ENCODE data around the gene LSM10. TPM values are rescaled to one million over a fixed set of nuclear protein-coding genes. Genes with fewer than 3 reads are reported as not detected.

The LSM10 gene
- 10 to 100 TPM; 48.9 to 63.8 TPM for total RNA-seq

- ATAC-seq, result peak; percentile 89
- CTCF ChIA-PET, result interaction anchor here (0.8 to 5.4 kb wide), 8 partner anchors 10 to 236 kb away, joined by 3 to 49 read pairs (median 5); partner anchors contain the start of gene SH3D21
Measured at GRCh38 chr1:36397378-36398230, at the start of gene LSM10. LSM10 (minus strand) TSS chr1:36397908; CDS start chr1:36394129, 3,779 bp downstream.

DNA sequence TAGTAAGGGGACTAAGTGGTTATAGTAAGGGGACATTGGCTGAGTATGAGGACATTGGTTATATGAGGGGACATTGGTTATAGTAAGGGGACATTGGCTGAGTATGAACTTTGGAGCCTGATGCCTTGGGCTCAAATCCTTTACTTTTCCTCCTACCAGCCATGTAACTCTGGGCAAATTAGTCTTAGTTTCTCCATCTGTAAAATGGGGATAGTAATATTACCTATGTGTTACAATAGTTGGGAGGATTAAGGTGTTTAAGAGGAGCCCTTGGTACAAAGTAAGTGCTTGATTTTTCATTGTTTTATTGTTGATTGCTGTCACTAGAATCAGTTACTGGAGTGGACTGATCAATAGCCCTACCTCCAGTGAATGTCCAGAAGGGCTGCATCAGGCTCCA, 49.7 kb upstream of the LSM10 start:
- CTCF ChIA-PET, result interaction anchor here (0.8 kb wide), 1 partner anchor 19 kb away, joined by 3 read pairs; no protein-coding TSS in a partner anchor

More at GRCh38 chr1:36397378-36398230, at the start of gene LSM10:
- peaks cover 16% of the 10 kb centered on the region for H3K36me3 Mint-ChIP-seq
- peaks cover 52% of the 10 kb centered on the region for H3K4me1 Mint-ChIP-seq
- peak; percentile 95 for DNase-seq
- H3K27ac Mint-ChIP-seq, result peak within 1 kb of the TSS; percentile 96
- H3K27me3 Mint-ChIP-seq, result no peaks in the 10 kb centered on the region
- no peaks in the 10 kb centered on the region for H3K9me3 Mint-ChIP-seq (ENCODE audit: low read depth)
- peak within 1 kb of the TSS; percentile 90 for H3K4me3 Mint-ChIP-seq

DNA sequence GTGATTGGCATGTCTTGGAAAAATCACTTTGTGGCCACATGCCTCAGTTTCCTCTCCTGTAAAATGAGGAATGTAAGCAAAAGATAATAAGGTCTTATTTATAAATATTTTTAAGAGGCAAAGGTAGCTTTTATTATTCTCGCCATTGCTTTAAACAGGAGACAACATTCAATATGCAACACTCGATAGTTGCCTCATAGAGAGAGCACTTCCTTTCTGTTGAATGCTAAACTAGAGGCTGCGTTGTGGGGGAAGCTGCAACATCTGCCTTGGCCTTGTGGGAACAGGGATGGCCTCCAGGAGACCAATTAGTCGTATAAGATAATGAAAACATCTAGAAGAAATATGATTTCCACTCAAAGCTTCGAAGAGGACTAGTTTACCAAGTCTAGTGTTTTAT, 49.0 kb upstream of the LSM10 start:
- no peaks in the 10 kb centered on the region for H3K9me3 Mint-ChIP-seq (ENCODE audit: low read depth)
- no peaks in the 10 kb centered on the region for H3K27me3 Mint-ChIP-seq
- no peak overlapping the region for H3K27ac Mint-ChIP-seq
- H3K4me3 Mint-ChIP-seq, result no peak overlapping the region
- no peak for ATAC-seq
- H3K36me3 Mint-ChIP-seq, result no peaks in the 10 kb centered on the region
- peaks cover 23% of the 10 kb centered on the region for H3K4me1 Mint-ChIP-seq
- CTCF ChIA-PET, result interaction anchor here (0.7 to 0.9 kb wide), 3 partner anchors 20 to 1040 kb away, joined by 3 read pairs; no protein-coding TSS in a partner anchor
- no peak for DNase-seq

More for the DNA sequence above, 49.7 kb upstream of the LSM10 start:
- Mint-ChIP-seq H3K27ac (no peak overlapping the region), H3K4me3 (no peak overlapping the region), H3K4me1 (peaks cover 25% of the 10 kb centered on the region), H3K9me3 (ENCODE audit: low read depth) (no peaks in the 10 kb centered on the region), H3K36me3 (no peaks in the 10 kb centered on the region), H3K27me3 (no peaks in the 10 kb centered on the region)
- DNase-seq, result no peak
- ATAC-seq, result no peak

- Mint-ChIP-seq H3K27me3 (no peaks in the 10 kb centered on the region), H3K27ac (no peak overlapping the region), H3K36me3 (no peaks in the 10 kb centered on the region), H3K9me3 (ENCODE audit: low read depth) (no peaks in the 10 kb centered on the region), H3K4me3 (no peak overlapping the region), H3K4me1 (peaks cover 18% of the 10 kb centered on the region)
- ATAC-seq (no peak), DNase-seq (peak; percentile 54)
- CTCF ChIA-PET, result interaction anchor here (0.7 to 0.9 kb wide), 2 partner anchors 33 to 1041 kb away, joined by 3 read pairs; no protein-coding TSS in a partner anchor
Measured at GRCh38 chr1:36446271-36446670, 48.6 kb upstream of the LSM10 start.

GRCh38 chr1:36443297-36443696, 45.6 kb upstream of the LSM10 start:
- Mint-ChIP-seq H3K36me3 (no peaks in the 10 kb centered on the region), H3K27me3 (peaks cover 3% of the 10 kb centered on the region), H3K4me1 (peaks cover 7% of the 10 kb centered on the region), H3K27ac (no peak overlapping the region), H3K9me3 (ENCODE audit: low read depth) (no peaks in the 10 kb centered on the region), H3K4me3 (no peak overlapping the region)
- no peak for ATAC-seq
- DNase-seq, result no peak
- CTCF ChIA-PET, result interaction anchor here (1.1 kb wide), 1 partner anchor 8 kb away, joined by 3 read pairs; no protein-coding TSS in a partner anchor

DNA sequence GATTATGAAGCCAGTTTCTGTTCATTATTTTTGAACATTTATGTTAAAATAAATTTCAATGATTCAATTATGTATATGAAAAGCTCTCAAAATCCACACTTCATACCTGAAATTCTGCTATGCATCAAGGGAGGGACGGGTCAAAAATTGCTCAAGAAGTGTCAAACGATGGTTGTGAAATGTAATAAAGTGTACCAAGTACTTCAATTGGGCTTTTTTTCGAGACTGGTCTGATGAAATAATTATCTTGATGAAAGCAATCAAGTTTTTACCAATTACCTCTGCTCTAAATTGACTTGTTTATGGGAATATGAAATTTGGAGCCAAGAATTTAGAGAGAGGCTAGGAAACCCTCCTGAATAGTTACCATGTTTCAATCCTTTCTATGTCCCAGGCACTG, 44.6 kb upstream of the LSM10 start:
- Mint-ChIP-seq H3K36me3 (no peaks in the 10 kb centered on the region), H3K27me3 (peaks cover 3% of the 10 kb centered on the region), H3K4me3 (no peak overlapping the region), H3K27ac (no peak overlapping the region), H3K9me3 (ENCODE audit: low read depth) (no peaks in the 10 kb centered on the region), H3K4me1 (peaks cover 7% of the 10 kb centered on the region)
- CTCF ChIA-PET, result no interaction called here
- no peak for ATAC-seq
- DNase-seq, result no peak

DNA sequence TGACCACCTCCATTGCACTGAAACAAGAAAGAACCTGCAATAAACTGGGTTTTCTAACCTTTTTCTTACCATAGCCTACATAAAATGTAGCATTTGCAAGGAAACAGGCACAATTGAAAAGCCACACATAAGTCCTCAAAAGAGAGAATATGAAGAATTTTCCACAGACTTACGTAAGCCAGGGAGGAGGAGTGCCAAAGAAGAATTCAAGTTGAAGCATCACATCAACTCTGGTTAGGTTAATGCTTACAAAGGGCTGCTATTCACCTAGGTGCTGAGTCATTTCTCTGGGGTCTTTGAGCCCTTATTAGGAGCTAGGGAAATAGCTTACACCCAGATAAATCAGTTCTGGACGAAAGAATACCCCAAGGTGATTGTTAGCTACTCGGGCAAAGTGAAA, 42.9 kb upstream of the LSM10 start:
- Mint-ChIP-seq H3K4me3 (no peak overlapping the region), H3K27ac (no peak overlapping the region), H3K4me1 (peaks cover 5% of the 10 kb centered on the region), H3K36me3 (no peaks in the 10 kb centered on the region), H3K9me3 (ENCODE audit: low read depth) (no peaks in the 10 kb centered on the region), H3K27me3 (peaks cover 3% of the 10 kb centered on the region)
- CTCF ChIA-PET, result interaction anchor here (1.0 kb wide), 1 partner anchor 19 kb away, joined by 3 read pairs; no protein-coding TSS in a partner anchor
- DNase-seq, result no peak
- ATAC-seq, result no peak

- H3K4me1 Mint-ChIP-seq, result peaks cover 5% of the 10 kb centered on the region
- DNase-seq (no peak), ATAC-seq (no peak)
- H3K4me3 Mint-ChIP-seq, result no peak overlapping the region
- H3K9me3 Mint-ChIP-seq (ENCODE audit: low read depth), result no peaks in the 10 kb centered on the region
- H3K36me3 Mint-ChIP-seq, result no peaks in the 10 kb centered on the region
- H3K27me3 Mint-ChIP-seq, result peaks cover 3% of the 10 kb centered on the region
- CTCF ChIA-PET, result interaction anchor here (1.0 kb wide), 1 partner anchor 18 kb away, joined by 3 read pairs; no protein-coding TSS in a partner anchor
- H3K27ac Mint-ChIP-seq, result no peak overlapping the region
Measured at GRCh38 chr1:36440044-36440443, 42.3 kb upstream of the LSM10 start.

- Mint-ChIP-seq H3K4me3 (no peak overlapping the region), H3K27ac (no peak overlapping the region), H3K4me1 (peaks cover 5% of the 10 kb centered on the region), H3K27me3 (peaks cover 3% of the 10 kb centered on the region), H3K36me3 (no peaks in the 10 kb centered on the region), H3K9me3 (ENCODE audit: low read depth) (no peaks in the 10 kb centered on the region)
- ATAC-seq (no peak), DNase-seq (no peak)
- CTCF ChIA-PET, result interaction anchor here (0.6 kb wide), 1 partner anchor 167 kb away, joined by 3 read pairs; no protein-coding TSS in a partner anchor
Measured at GRCh38 chr1:36438715-36439114, 41.0 kb upstream of the LSM10 start.

DNA sequence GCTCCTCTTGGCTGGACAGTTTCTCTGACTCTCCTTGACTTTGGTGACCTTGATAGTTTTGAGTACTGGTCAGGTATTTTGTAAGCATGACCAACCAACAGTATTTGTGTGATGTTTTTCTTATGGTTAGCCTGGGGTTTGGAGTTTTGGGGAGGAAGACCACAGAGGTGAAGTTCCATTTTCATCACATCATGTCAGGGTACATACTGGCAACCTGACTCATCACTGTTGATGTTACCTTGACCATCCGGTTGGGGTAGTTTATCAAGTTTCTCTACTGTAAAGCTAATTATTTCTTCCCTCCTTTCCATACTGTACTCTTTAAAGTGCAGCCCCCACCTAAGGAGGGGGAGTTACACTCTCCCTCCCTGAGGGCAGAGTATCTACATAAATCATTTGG, 39.1 kb upstream of the LSM10 start:
- DNase-seq, result no peak
- CTCF ChIA-PET, result interaction anchor here (1.6 kb wide), 1 partner anchor 13 kb away, joined by 5 read pairs; the partner anchor contains the start of gene OSCP1

DNA sequence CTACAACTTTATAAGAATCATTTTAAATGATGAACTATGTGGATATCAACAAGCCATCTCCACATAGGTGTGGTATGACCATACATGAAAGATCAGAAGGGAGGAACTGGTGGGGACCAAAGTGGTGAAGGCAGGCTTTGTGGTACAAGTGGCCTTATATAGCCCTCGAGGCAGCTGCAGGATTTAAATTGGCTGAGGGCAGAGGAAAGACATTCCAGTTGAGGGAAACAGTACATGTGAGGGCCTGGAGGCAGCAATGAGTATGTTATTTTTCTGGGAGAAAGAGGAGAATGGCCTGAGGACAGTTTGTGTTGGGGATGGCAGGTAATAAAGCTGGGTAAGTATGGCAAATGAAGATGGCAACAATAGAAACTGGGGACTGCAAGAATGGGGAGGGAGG, 35.4 kb upstream of the LSM10 start:
- H3K4me1 Mint-ChIP-seq, result peaks cover 5% of the 10 kb centered on the region
- H3K9me3 Mint-ChIP-seq (ENCODE audit: low read depth), result no peaks in the 10 kb centered on the region
- CTCF ChIA-PET, result interaction anchor here (1.0 kb wide), 1 partner anchor 9 kb away, joined by 3 read pairs; no protein-coding TSS in a partner anchor
- ATAC-seq (no peak), DNase-seq (no peak)
- H3K36me3 Mint-ChIP-seq, result no peaks in the 10 kb centered on the region
- H3K27ac Mint-ChIP-seq, result no peak overlapping the region
- H3K4me3 Mint-ChIP-seq, result no peak overlapping the region
- H3K27me3 Mint-ChIP-seq, result no peaks in the 10 kb centered on the region

More for the DNA sequence above, 39.1 kb upstream of the LSM10 start:
- Mint-ChIP-seq H3K4me1 (peaks cover 5% of the 10 kb centered on the region), H3K9me3 (ENCODE audit: low read depth) (no peaks in the 10 kb centered on the region), H3K4me3 (no peak overlapping the region), H3K27ac (no peak overlapping the region), H3K36me3 (no peaks in the 10 kb centered on the region), H3K27me3 (peaks cover 3% of the 10 kb centered on the region)
- ATAC-seq, result no peak

- H3K4me1 Mint-ChIP-seq, result peaks cover 5% of the 10 kb centered on the region
- DNase-seq, result no peak
- H3K27ac Mint-ChIP-seq, result no peak overlapping the region
- CTCF ChIA-PET, result no interaction called here
- no peaks in the 10 kb centered on the region for H3K27me3 Mint-ChIP-seq
- H3K36me3 Mint-ChIP-seq, result no peaks in the 10 kb centered on the region
- H3K4me3 Mint-ChIP-seq, result no peak overlapping the region
- ATAC-seq, result no peak
- H3K9me3 Mint-ChIP-seq (ENCODE audit: low read depth), result no peaks in the 10 kb centered on the region
Measured at GRCh38 chr1:36432616-36433015, 34.9 kb upstream of the LSM10 start.

DNA sequence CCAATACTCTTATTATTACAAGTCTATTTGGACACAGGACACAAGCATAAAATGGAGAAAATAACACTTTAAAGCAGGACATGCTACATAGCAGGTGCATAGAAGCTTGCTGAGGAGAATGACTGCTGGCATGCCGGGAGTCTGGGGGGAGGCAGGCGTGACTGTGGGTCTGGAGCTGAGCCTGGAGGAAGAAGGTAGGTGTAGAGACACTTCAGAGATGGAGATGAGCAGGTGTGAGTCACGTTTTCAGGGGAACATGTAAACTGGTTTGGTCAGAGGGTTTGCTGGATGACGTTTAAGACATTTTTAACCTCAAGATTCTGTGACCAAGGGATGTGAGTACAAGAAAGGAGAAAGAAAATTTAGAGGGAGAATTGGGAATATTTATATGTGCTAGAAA, 28.1 kb upstream of the LSM10 start:
- DNase-seq, result no peak
- no peak overlapping the region for H3K27ac Mint-ChIP-seq
- no peak for ATAC-seq

More for the DNA sequence above, 28.1 kb upstream of the LSM10 start:
- no peaks in the 10 kb centered on the region for H3K36me3 Mint-ChIP-seq
- no peaks in the 10 kb centered on the region for H3K9me3 Mint-ChIP-seq (ENCODE audit: low read depth)
- H3K27me3 Mint-ChIP-seq, result no peaks in the 10 kb centered on the region
- H3K4me3 Mint-ChIP-seq, result no peak overlapping the region
- CTCF ChIA-PET, result interaction anchor here (0.7 to 1.4 kb wide), 3 partner anchors 57 to 277 kb away, joined by 3 to 6 read pairs (median 3); partner anchors contain the start of gene TRAPPC3
- peaks cover 14% of the 10 kb centered on the region for H3K4me1 Mint-ChIP-seq

All from activated CD8-positive, alpha-beta memory T cell treated with anti-CD3 and anti-CD28 coated beads, Interleukin-2, amount 10 ng/mL, durations not matched to agents 7 days and 5 days (primary cell).